HUES64 (cell line): Measurements from ENCODE around the gene PTPRD.

Experiments used
- H3K27ac ChIP-seq: 2 replicates; pipeline ENCODE4 v1.7.0; 2013; ENCODE audit warnings: low read depth, low read length, inconsistent platforms
- H3K27me3 ChIP-seq: 2 replicates; pipeline ENCODE4 v1.6.1; 2013; ENCODE audit warnings: mild to moderate bottlenecking, low read length; ENCODE audit not compliant: insufficient read depth
- H3K36me3 ChIP-seq: 2 replicates; pipeline ENCODE4 v1.6.1; 2013; ENCODE audit warnings: mild to moderate bottlenecking, low read length; ENCODE audit not compliant: insufficient read depth
- H3K4me1 ChIP-seq: 2 replicates; pipeline ENCODE4 v1.6.1; 2013; ENCODE audit warnings: mild to moderate bottlenecking, low read length, moderate library complexity; ENCODE audit not compliant: insufficient read depth
- H3K4me3 ChIP-seq: 2 replicates; pipeline ENCODE4 v1.5.1; 2013; ENCODE audit warnings: mild to moderate bottlenecking, low read length, moderate library complexity
- H3K9ac ChIP-seq: 2 replicates; pipeline ENCODE4 v1.6.1; 2013; ENCODE audit warnings: mild to moderate bottlenecking, low read depth, low read length
- H3K9me3 ChIP-seq: 2 replicates; pipeline ENCODE4 v1.6.1; 2013; ENCODE audit warnings: low read depth, low read length; ENCODE audit not compliant: insufficient read depth
- WGBS: fragments of 150-250, 120-280 bp; methylation state at CpG from one replicate; pipeline ENCODE4 v1.1.7; 2013; ENCODE audit warnings: missing lambda C conversion rate; 5-methylcytosine and 5-hydroxymethylcytosine counted together

Gene PTPRD

DNA sequence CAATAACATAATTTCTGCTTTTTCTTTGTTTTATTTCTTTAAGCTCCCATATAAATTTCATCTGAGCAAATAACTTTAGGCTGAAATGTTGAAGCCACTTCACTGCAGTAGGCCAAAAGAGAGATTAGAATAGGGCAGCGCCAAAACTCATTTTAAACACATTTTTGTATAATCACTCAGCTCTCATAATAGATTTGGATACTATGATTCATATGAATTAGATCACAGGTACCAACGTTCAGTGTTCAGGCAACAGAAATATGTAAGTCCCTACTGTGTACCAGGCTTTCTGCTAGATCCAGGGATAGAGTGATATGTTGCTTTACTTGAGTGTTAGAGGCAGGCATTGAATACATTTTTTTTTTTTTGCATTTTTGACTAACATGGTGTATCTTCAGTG lies 370.5 kb downstream of the PTPRD start:
- no peak overlapping the region for H3K27ac ChIP-seq
- H3K9ac ChIP-seq, result no peak overlapping the region
- WGBS, result 95% methylated on average over 2 of the region's 2 CpGs
- no peaks in the 10 kb centered on the region for H3K27me3 ChIP-seq
- no peaks in the 10 kb centered on the region for H3K4me1 ChIP-seq
- H3K4me3 ChIP-seq, result no peak overlapping the region
- H3K36me3 ChIP-seq, result no peaks in the 10 kb centered on the region
- no peaks in the 10 kb centered on the region for H3K9me3 ChIP-seq

- H3K27me3 ChIP-seq, result no peaks in the 10 kb centered on the region
- H3K9ac ChIP-seq, result no peak overlapping the region
- 64% methylated on average over 1 of the region's 1 CpG for WGBS
- peaks cover 2% of the 10 kb centered on the region for H3K4me1 ChIP-seq
- H3K27ac ChIP-seq, result no peak overlapping the region
- H3K4me3 ChIP-seq, result no peak overlapping the region
- no peaks in the 10 kb centered on the region for H3K36me3 ChIP-seq
- no peaks in the 10 kb centered on the region for H3K9me3 ChIP-seq
These were observed 374.7 kb downstream of the PTPRD start for GRCh38 chr9:10238087-10238486.

- H3K27me3 ChIP-seq, result no peaks in the 10 kb centered on the region
- no peak overlapping the region for H3K9ac ChIP-seq
- no peak overlapping the region for H3K27ac ChIP-seq
- H3K9me3 ChIP-seq, result no peaks in the 10 kb centered on the region
- H3K4me1 ChIP-seq, result peaks cover 7% of the 10 kb centered on the region
- H3K36me3 ChIP-seq, result no peaks in the 10 kb centered on the region
- no peak overlapping the region for H3K4me3 ChIP-seq
These were observed 375.2 kb downstream of the PTPRD start for GRCh38 chr9:10237584-10237983.

- Histone ChIP-seq H3K4me3 (no peak overlapping the region), H3K27ac (no peak overlapping the region), H3K36me3 (no peaks in the 10 kb centered on the region), H3K9me3 (no peaks in the 10 kb centered on the region), H3K4me1 (peaks cover 11% of the 10 kb centered on the region), H3K27me3 (no peaks in the 10 kb centered on the region), H3K9ac (no peak overlapping the region)
- 100% methylated on average over 2 of the region's 2 CpGs for WGBS
These were observed 376.6 kb downstream of the PTPRD start for GRCh38 chr9:10236161-10236560.

GRCh38 chr9:10235376-10235775 lies 377.4 kb downstream of the PTPRD start:
- no peaks in the 10 kb centered on the region for H3K27me3 ChIP-seq
- no peak overlapping the region for H3K4me3 ChIP-seq
- no peak overlapping the region for H3K27ac ChIP-seq
- 93% methylated on average over 4 of the region's 5 CpGs for WGBS
- no peak overlapping the region for H3K9ac ChIP-seq
- peaks cover 11% of the 10 kb centered on the region for H3K4me1 ChIP-seq
- H3K36me3 ChIP-seq, result no peaks in the 10 kb centered on the region
- H3K9me3 ChIP-seq, result no peaks in the 10 kb centered on the region

GRCh38 chr9:10232352-10232930 lies 380.4 kb downstream of the PTPRD start:
- Histone ChIP-seq H3K27me3 (no peaks in the 10 kb centered on the region), H3K4me3 (no peak overlapping the region), H3K4me1 (peaks cover 11% of the 10 kb centered on the region), H3K27ac (no peak overlapping the region), H3K36me3 (no peaks in the 10 kb centered on the region), H3K9me3 (no peaks in the 10 kb centered on the region), H3K9ac (no peak overlapping the region)
- WGBS, result 56% methylated on average over 3 of the region's 3 CpGs

GRCh38 chr9:10230512-10230911 lies 382.3 kb downstream of the PTPRD start:
- H3K27ac ChIP-seq, result no peak overlapping the region
- H3K27me3 ChIP-seq, result no peaks in the 10 kb centered on the region
- WGBS, result no CpG with 5 or more reads among the region's 2 CpGs

DNA sequence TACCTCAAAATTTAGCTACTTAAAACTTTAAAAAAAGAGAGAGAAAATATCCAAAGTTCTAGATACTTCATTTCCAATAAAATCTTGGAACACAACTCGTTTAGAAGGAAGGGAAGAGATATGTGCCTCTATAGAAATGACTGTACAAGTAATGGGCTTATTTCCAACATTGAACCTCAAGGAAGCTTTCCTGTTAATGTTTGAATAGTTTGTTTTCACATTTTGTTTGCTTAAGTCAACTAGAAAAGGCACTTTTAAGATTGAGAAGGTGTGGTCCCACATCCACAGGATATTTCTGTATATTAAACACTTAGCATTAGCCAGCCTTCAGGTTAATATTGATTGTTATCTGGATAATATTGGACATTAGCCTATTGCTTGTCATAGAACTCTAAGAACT lies 384.7 kb downstream of the PTPRD start:
- Histone ChIP-seq H3K4me1 (peaks cover 9% of the 10 kb centered on the region), H3K27ac (no peak overlapping the region), H3K9ac (no peak overlapping the region), H3K36me3 (no peaks in the 10 kb centered on the region), H3K9me3 (no peaks in the 10 kb centered on the region), H3K4me3 (no peak overlapping the region), H3K27me3 (no peaks in the 10 kb centered on the region)
- WGBS, result 75% methylated on average over 1 of the region's 1 CpG

More at GRCh38 chr9:10230512-10230911, 382.3 kb downstream of the PTPRD start:
- Histone ChIP-seq H3K9ac (no peak overlapping the region), H3K36me3 (no peaks in the 10 kb centered on the region), H3K4me3 (no peak overlapping the region), H3K9me3 (no peaks in the 10 kb centered on the region), H3K4me1 (peaks cover 11% of the 10 kb centered on the region)

DNA sequence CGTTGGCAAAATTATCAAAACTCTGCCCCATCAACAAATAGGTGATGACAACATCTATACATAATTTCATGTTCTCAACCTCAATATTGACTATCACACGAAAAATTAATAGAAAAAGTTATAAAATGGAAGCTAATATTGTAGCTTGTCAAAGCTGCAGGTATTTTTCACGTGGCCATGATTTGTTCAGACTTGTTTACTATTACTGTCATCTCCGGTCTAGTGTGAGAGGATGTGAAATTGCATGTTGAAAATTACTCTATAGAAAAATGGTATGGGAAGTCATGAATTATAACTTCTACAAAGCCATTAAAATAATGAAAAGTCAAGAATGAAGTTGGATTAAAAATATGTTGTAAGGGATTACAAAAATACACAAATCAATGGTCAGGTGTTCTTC lies 385.8 kb downstream of the PTPRD start:
- Histone ChIP-seq H3K27me3 (no peaks in the 10 kb centered on the region), H3K27ac (no peak overlapping the region), H3K9me3 (no peaks in the 10 kb centered on the region), H3K4me3 (no peak overlapping the region), H3K36me3 (no peaks in the 10 kb centered on the region), H3K9ac (no peak overlapping the region), H3K4me1 (no peaks in the 10 kb centered on the region)
- WGBS, result 96% methylated on average over 3 of the region's 4 CpGs

DNA sequence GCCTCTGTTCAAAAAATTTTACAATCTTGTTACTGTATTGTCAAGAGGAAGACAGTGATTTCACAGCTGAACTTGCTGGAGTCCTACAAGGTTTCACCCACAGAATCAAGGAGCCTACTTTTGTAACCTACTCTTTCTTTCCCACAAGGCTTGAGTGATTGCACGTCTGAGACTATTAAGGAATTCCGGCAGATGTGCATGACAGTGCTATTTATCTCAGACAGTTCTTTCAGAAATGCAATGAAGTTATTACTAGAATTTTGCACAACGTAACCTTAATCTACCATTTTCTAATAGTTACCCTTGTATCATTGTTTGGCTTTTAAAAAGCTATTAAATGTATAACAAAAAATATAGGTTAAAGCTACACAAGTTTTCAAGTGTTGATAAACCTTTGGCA lies 400.1 kb downstream of the PTPRD start:
- 44% methylated on average over 2 of the region's 3 CpGs for WGBS
- no peaks in the 10 kb centered on the region for H3K4me1 ChIP-seq
- H3K9me3 ChIP-seq, result no peaks in the 10 kb centered on the region
- no peaks in the 10 kb centered on the region for H3K36me3 ChIP-seq
- no peaks in the 10 kb centered on the region for H3K27me3 ChIP-seq
- no peak overlapping the region for H3K27ac ChIP-seq
- H3K4me3 ChIP-seq, result no peak overlapping the region
- H3K9ac ChIP-seq, result no peak overlapping the region

- Histone ChIP-seq H3K27me3 (no peaks in the 10 kb centered on the region), H3K4me1 (no peaks in the 10 kb centered on the region), H3K27ac (no peak overlapping the region), H3K4me3 (peak overlapping the region; percentile 35), H3K36me3 (no peaks in the 10 kb centered on the region), H3K9ac (no peak overlapping the region), H3K9me3 (no peaks in the 10 kb centered on the region)
- 98% methylated on average over 3 of the region's 3 CpGs for WGBS
These were observed 404.1 kb downstream of the PTPRD start for GRCh38 chr9:10208691-10209069.

GRCh38 chr9:10204276-10204675 lies 408.5 kb downstream of the PTPRD start:
- WGBS, result 100% methylated on average over 1 of the region's 1 CpG
- Histone ChIP-seq H3K9ac (no peak overlapping the region), H3K27me3 (no peaks in the 10 kb centered on the region), H3K36me3 (no peaks in the 10 kb centered on the region), H3K9me3 (no peaks in the 10 kb centered on the region), H3K4me3 (no peak overlapping the region), H3K4me1 (no peaks in the 10 kb centered on the region), H3K27ac (no peak overlapping the region)
